ENCODE data around the gene TASL.

TASL gene

GRCh38 chrX:30593440-30594200 lies 16.1 kb upstream of the TASL start:
- H3K27ac ChIP-seq = no peak overlapping the region
- DNase-seq (ENCODE audit: low spot score) = no peak
- no peak overlapping the region for H3K4me3 ChIP-seq
- TF ChIP-seq CTCF (IDR thresholded peaks at IDR 0.05) = no peak

- DNase-seq (ENCODE audit: low spot score) = no peak
- no peak for TF ChIP-seq CTCF (IDR thresholded peaks at IDR 0.05)
- H3K27ac ChIP-seq = no peak overlapping the region
- H3K4me3 ChIP-seq = no peak overlapping the region
These were observed 15.3 kb upstream of the TASL start for GRCh38 chrX:30592831-30593230.

- no peak overlapping the region for H3K4me3 ChIP-seq
- DNase-seq (ENCODE audit: low spot score) = no peak
- no peak for TF ChIP-seq CTCF (IDR thresholded peaks at IDR 0.05)
- H3K27ac ChIP-seq = no peak overlapping the region
These were observed 12.8 kb upstream of the TASL start for GRCh38 chrX:30590368-30590767.

- H3K4me3 ChIP-seq = no peak overlapping the region
- no peak for DNase-seq (ENCODE audit: low spot score)
- TF ChIP-seq CTCF (IDR thresholded peaks at IDR 0.05) = no peak
- H3K27ac ChIP-seq = peak overlapping the region in 1 of 2 donors; percentile 22
These were observed 11.8 kb upstream of the TASL start for GRCh38 chrX:30589146-30589888.

GRCh38 chrX:30586516-30586915 lies 8.9 kb upstream of the TASL start:
- no peak overlapping the region for H3K4me3 ChIP-seq
- H3K27ac ChIP-seq = no peak overlapping the region
- no peak for DNase-seq (ENCODE audit: low spot score)
- no peak for TF ChIP-seq CTCF (IDR thresholded peaks at IDR 0.05)

GRCh38 chrX:30582664-30583063 lies 5.1 kb upstream of the TASL start:
- DNase-seq (ENCODE audit: low spot score) = no peak
- H3K4me3 ChIP-seq = no peak overlapping the region
- no peak for TF ChIP-seq CTCF (IDR thresholded peaks at IDR 0.05)
- no peak overlapping the region for H3K27ac ChIP-seq

- Histone ChIP-seq H3K4me3 (no peak overlapping the region), H3K27ac (no peak overlapping the region)
- no peak for DNase-seq (ENCODE audit: low spot score)
- no peak for TF ChIP-seq CTCF (IDR thresholded peaks at IDR 0.05)
These were observed 3.1 kb upstream of the TASL start for GRCh38 chrX:30580641-30581040.

Measured in coronary artery (tissue), 2 donors.